HepG2 (cell line): ENCODE measurements around the gene TRIP6. TPM values are rescaled to one million over a fixed set of nuclear protein-coding genes. Genes with fewer than 3 reads are reported as not detected.

Source experiments
- ASH2L ChIP-seq: fragments of 300-600, 200-600 bp; sonication (generic); IDR thresholded peaks from 2 replicates; pipeline ENCODE4 v1.7.0; 2017; ENCODE audit warnings: low read depth, mild to moderate bottlenecking, moderate library complexity, mixed read lengths, low read length; ENCODE audit not compliant: insufficient read length
- HOXA3 ChIP-seq: sonication (generic); formaldehyde crosslinking; IDR thresholded peaks from 2 replicates; pipeline ENCODE4 v1.5.0; 2020; ENCODE audit warnings: missing genetic modification reagents
- KDM3A ChIP-seq: IDR thresholded peaks from 2 replicates; pipeline ENCODE4 v1.6.1; 2018; ENCODE audit warnings: low read depth, missing compliant biosample characterization
- KLF15 ChIP-seq: sonication (generic); formaldehyde crosslinking; IDR thresholded peaks from 2 replicates; pipeline ENCODE4 v1.8.1; 2023; ENCODE audit warnings: borderline replicate concordance, mild to moderate bottlenecking, inconsistent platforms, missing genetic modification reagents, mixed read lengths
- MED1 ChIP-seq: sonication (generic); formaldehyde crosslinking; IDR thresholded peaks from 2 replicates; pipeline ENCODE4 v1.4.0; 2020; ENCODE audit warnings: missing genetic modification reagents
- MXI1 ChIP-seq: IDR thresholded peaks from 3 replicates; pipeline ENCODE4 v1.6.1; 2012; ENCODE audit warnings: low read depth, low read length, inconsistent platforms, borderline replicate concordance
- NFKB2 ChIP-seq: sonication (generic); formaldehyde crosslinking; IDR thresholded peaks from 2 replicates; pipeline ENCODE4 v1.4.0; 2020; ENCODE audit warnings: missing genetic modification reagents, borderline replicate concordance
- PHF8 ChIP-seq: sonication (generic); formaldehyde crosslinking; IDR thresholded peaks from 2 replicates; pipeline ENCODE4 v1.5.0; 2020; ENCODE audit warnings: missing genetic modification reagents
- PRDM10 ChIP-seq: sonication (generic); formaldehyde crosslinking; IDR thresholded peaks from 2 replicates; pipeline ENCODE4 v1.4.0; 2020; ENCODE audit warnings: low read depth, missing genetic modification reagents
- TBX2 ChIP-seq: sonication (generic); formaldehyde crosslinking; IDR thresholded peaks from 2 replicates; pipeline ENCODE4 v1.5.0; 2020; ENCODE audit warnings: missing genetic modification reagents, mild to moderate bottlenecking, borderline replicate concordance
- YEATS2 ChIP-seq: sonication (generic); formaldehyde crosslinking; IDR thresholded peaks from 2 replicates; pipeline ENCODE4 v1.4.0; 2020; ENCODE audit warnings: missing genetic modification reagents, borderline replicate concordance
- ZFP82 ChIP-seq: sonication (generic); formaldehyde crosslinking; IDR thresholded peaks from 2 replicates; pipeline ENCODE4 v1.5.1; 2020; ENCODE audit warnings: mild to moderate bottlenecking, missing genetic modification reagents, borderline replicate concordance
- ZNF232 ChIP-seq: sonication (generic); formaldehyde crosslinking; IDR thresholded peaks from 2 replicates; pipeline ENCODE4 v1.4.0; 2020; ENCODE audit warnings: missing genetic modification reagents, borderline replicate concordance
- ZNF33A ChIP-seq: sonication (generic); formaldehyde crosslinking; IDR thresholded peaks from 2 replicates; pipeline ENCODE4 v1.5.1; 2020; ENCODE audit warnings: missing genetic modification reagents, mild to moderate bottlenecking, moderate library complexity, borderline replicate concordance
- ZNF484 ChIP-seq: sonication (generic); formaldehyde crosslinking; IDR thresholded peaks from 2 replicates; pipeline ENCODE4 v1.5.1; 2020; ENCODE audit warnings: mild to moderate bottlenecking, low read depth, missing genetic modification reagents, borderline replicate concordance
- ZNF550 ChIP-seq: sonication (generic); formaldehyde crosslinking; IDR thresholded peaks from 2 replicates; pipeline ENCODE4 v1.4.0; 2020; ENCODE audit warnings: mild to moderate bottlenecking, missing genetic modification reagents, borderline replicate concordance
- ZNF703 ChIP-seq: sonication (generic); formaldehyde crosslinking; IDR thresholded peaks from 2 replicates; pipeline ENCODE4 v1.5.1; 2020; ENCODE audit warnings: missing genetic modification reagents, mild to moderate bottlenecking, moderate library complexity, borderline replicate concordance
- ZNF713 ChIP-seq: sonication (generic); formaldehyde crosslinking; IDR thresholded peaks from 2 replicates; pipeline ENCODE4 v1.4.0; 2020; ENCODE audit warnings: mild to moderate bottlenecking, missing genetic modification reagents
- ZNF879 ChIP-seq: sonication (generic); formaldehyde crosslinking; IDR thresholded peaks from 2 replicates; pipeline ENCODE4 v1.8.1; 2023; ENCODE audit warnings: missing genetic modification reagents
- polyA plus RNA-seq, 8 experiments: library from polyadenylated mRNA; depleted of rRNA in 3 of 8; stranded (reverse) in 7 of 8; unstranded in 1 of 8; fragments of >200 nt; fragmentation: Illumina TruSeq in 4 of 8; extraction: Trizol in 4 of 8; gene quantifications; 2 replicates each; pipeline versions ENCODE4 v1.2.1 to v1.2.3, GENCODE V29; 2011 to 2016; ENCODE audit warnings: low read depth in 4 of 8, missing spikeins in 1 of 8, mixed read lengths in 1 of 8; ENCODE audit not compliant: insufficient read depth in 1 of 8
- total RNA-seq, 5 experiments: library from RNA; depleted of rRNA; stranded (reverse); fragments of >200 nt; fragmentation: Illumina TruSeq; extraction: Trizol; gene quantifications; 2 replicates each; pipeline ENCODE4 v1.2.3, GENCODE V29; 2016; ENCODE audit warnings: low read depth in 1 of 5
- TF ChIP-seq, protein P1 (sequence below): sonication (generic); formaldehyde crosslinking; IDR thresholded peaks from 2 replicates; pipeline ENCODE4 v1.5.1; 2020; ENCODE audit warnings: mild to moderate bottlenecking, missing genetic modification reagents, borderline replicate concordance

Gene TRIP6
- total and polyA plus RNA-seq, 2 of the 13 experiments (the other 11 are each of a cell fraction or from before 2014, with no cell fraction given): 0.34 to 0.38 TPM

DNA sequence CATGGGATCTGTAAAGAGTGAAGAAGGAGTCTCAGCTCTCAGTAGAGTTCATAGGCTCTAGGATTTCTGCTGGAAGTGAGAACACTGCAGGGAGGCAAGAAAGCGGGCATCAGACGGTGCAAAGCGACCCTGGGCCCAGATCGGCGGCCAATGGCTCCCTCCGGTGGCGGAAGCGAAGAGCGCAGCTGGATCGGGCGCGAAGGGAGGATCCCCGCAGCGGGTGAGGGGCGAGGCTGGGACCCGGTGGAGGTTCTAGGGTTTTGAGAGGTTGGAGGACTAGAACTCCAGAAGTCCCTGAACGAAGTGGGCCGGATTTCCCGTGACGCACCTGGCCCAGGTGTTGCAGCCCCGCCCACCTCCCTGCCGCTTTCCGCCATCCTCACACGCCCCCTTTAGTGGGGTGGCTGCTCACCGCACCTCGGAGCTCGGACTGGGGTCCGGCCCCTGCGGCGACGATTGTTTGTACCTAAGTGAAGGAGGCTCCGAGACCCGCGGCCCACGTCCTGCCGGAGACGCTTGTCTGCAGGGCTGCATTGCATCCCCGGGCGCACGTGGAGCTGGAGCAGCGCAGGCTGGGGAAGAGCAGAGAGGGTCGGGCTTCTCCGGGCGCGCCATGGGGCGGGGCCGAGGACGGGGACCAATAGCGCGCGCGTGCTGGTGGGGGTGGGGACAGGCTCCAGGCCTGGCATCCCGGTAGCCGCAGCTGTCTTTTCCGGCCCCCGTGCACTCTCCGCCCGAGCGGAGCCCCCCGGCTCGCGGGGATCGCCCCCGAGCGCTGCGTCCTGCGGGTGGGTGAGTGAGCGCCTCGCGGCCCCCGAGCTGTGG lies 14.9 kb upstream of the TRIP6 start, which contains the start of gene SLC12A9 (continued):
- TF ChIP-seq MXI1 (peak; percentile 98), ASH2L (peak; percentile 76), PHF8 (peak; percentile 55), KLF15 (0 out of 2 replicates have a peak, but pooled peaks have one; percentile 47), ZNF713 (CRISPR knock-in tag) (no peak), YEATS2 (CRISPR knock-in tag) (peak; percentile 26; the same call in 1 of the 2 replicates), ZNF484 (CRISPR knock-in tag) (no peak), KDM3A (CRISPR knock-in tag) (peak; percentile 62; the same call in 1 of the 2 replicates), HOXA3 (CRISPR knock-in tag) (no peak), ZNF232 (peak; percentile 43; the same call in 1 of the 2 replicates), ZNF703 (CRISPR knock-in tag) (no peak; the same call in 1 of the 2 replicates), ZNF879 (CRISPR knock-in tag) (no peak), PRDM10 (CRISPR knock-in tag) (peak; percentile 52; the same call in 1 of the 2 replicates), TBX2 (CRISPR knock-in tag) (peak; percentile 70), ZFP82 (CRISPR knock-in tag) (no peak), ZNF550 (no peak), NFKB2 (CRISPR knock-in tag) (0 out of 2 replicates have a peak, but pooled peaks have one; percentile 8), ZNF33A (no peak), MED1 (CRISPR knock-in tag) (no peak; the same call in 1 of the 2 replicates)
- TF ChIP-seq, protein P1, sequence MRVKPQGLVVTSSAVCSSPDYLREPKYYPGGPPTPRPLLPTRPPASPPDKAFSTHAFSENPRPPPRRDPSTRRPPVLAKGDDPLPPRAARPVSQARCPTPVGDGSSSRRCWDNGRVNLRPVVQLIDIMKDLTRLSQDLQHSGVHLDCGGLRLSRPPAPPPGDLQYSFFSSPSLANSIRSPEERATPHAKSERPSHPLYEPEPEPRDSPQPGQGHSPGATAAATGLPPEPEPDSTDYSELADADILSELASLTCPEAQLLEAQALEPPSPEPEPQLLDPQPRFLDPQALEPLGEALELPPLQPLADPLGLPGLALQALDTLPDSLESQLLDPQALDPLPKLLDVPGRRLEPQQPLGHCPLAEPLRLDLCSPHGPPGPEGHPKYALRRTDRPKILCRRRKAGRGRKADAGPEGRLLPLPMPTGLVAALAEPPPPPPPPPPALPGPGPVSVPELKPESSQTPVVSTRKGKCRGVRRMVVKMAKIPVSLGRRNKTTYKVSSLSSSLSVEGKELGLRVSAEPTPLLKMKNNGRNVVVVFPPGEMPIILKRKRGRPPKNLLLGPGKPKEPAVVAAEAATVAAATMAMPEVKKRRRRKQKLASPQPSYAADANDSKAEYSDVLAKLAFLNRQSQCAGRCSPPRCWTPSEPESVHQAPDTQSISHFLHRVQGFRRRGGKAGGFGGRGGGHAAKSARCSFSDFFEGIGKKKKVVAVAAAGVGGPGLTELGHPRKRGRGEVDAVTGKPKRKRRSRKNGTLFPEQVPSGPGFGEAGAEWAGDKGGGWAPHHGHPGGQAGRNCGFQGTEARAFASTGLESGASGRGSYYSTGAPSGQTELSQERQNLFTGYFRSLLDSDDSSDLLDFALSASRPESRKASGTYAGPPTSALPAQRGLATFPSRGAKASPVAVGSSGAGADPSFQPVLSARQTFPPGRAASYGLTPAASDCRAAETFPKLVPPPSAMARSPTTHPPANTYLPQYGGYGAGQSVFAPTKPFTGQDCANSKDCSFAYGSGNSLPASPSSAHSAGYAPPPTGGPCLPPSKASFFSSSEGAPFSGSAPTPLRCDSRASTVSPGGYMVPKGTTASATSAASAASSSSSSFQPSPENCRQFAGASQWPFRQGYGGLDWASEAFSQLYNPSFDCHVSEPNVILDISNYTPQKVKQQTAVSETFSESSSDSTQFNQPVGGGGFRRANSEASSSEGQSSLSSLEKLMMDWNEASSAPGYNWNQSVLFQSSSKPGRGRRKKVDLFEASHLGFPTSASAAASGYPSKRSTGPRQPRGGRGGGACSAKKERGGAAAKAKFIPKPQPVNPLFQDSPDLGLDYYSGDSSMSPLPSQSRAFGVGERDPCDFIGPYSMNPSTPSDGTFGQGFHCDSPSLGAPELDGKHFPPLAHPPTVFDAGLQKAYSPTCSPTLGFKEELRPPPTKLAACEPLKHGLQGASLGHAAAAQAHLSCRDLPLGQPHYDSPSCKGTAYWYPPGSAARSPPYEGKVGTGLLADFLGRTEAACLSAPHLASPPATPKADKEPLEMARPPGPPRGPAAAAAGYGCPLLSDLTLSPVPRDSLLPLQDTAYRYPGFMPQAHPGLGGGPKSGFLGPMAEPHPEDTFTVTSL (CRISPR knock-in tag): 0 out of 2 replicates have a peak, but pooled peaks have one; percentile 5
